GM23248 (cell line): ENCODE measurements around the gene GALNT13. TPM values are rescaled to one million over a fixed set of nuclear protein-coding genes. Genes with fewer than 3 reads are reported as not detected.

Experiments
- DNase-seq: peaks from one replicate; pipeline ENCODE4 v3.0.0-alpha.2; 2015
- H2AFZ ChIP-seq: fragments of 200-600 bp; sonication (generic); 2 replicates; pipeline ENCODE4 v1.6.1; 2016; ENCODE audit warnings: antibody characterized with exemption
- H3F3A ChIP-seq: fragments of 200-600 bp; sonication (generic); 2 replicates; pipeline ENCODE4 v1.6.1; 2016; ENCODE audit warnings: mild to moderate bottlenecking, antibody characterized with exemption, mixed run types; ENCODE audit not compliant: insufficient read depth
- H3K27ac ChIP-seq: fragments of 200-600 bp; sonication (generic); 2 replicates; pipeline ENCODE4 v1.5.1; 2016; ENCODE audit warnings: mild to moderate bottlenecking
- H3K27me3 ChIP-seq: fragments of 200-600 bp; sonication (generic); replicated peaks from 2 replicates; pipeline ENCODE4 v1.6.1; 2016; ENCODE audit warnings: mild to moderate bottlenecking; ENCODE audit not compliant: insufficient read depth
- H3K36me3 ChIP-seq: fragments of 200-600 bp; sonication (generic); 2 replicates; pipeline ENCODE4 v1.6.1; 2016; ENCODE audit warnings: low read depth, mild to moderate bottlenecking
- H3K4me1 ChIP-seq: fragments of 200-600 bp; sonication (generic); 2 replicates; pipeline ENCODE4 v1.6.1; 2016; ENCODE audit warnings: mild to moderate bottlenecking; ENCODE audit not compliant: insufficient read depth
- H3K4me2 ChIP-seq: fragments of 200-600 bp; sonication (generic); one replicate; pipeline ENCODE4 v1.6.1; 2016; ENCODE audit warnings: mild to moderate bottlenecking; ENCODE audit not compliant: unreplicated experiment
- H3K4me3 ChIP-seq: fragments of 200-600 bp; sonication (generic); 2 replicates; pipeline ENCODE4 v1.5.1; 2016; ENCODE audit warnings: mild to moderate bottlenecking
- H3K79me2 ChIP-seq: fragments of 200-600 bp; sonication (generic); 2 replicates; pipeline ENCODE4 v1.6.1; 2016; ENCODE audit warnings: mild to moderate bottlenecking; ENCODE audit not compliant: insufficient read depth
- H3K9ac ChIP-seq: fragments of 200-600 bp; sonication (generic); 2 replicates; pipeline ENCODE4 v1.6.1; 2016; ENCODE audit warnings: mild to moderate bottlenecking
- H3K9me2 ChIP-seq: fragments of 200-600 bp; sonication (generic); 2 replicates; pipeline ENCODE4 v1.6.1; 2016; ENCODE audit warnings: mixed run types, mild to moderate bottlenecking, moderate library complexity; ENCODE audit not compliant: insufficient read depth
- H3K9me3 ChIP-seq: fragments of 200-600 bp; sonication (generic); one replicate; pipeline ENCODE4 v1.6.1; 2017; ENCODE audit warnings: low read depth
- H4K20me1 ChIP-seq: fragments of 200-600 bp; sonication (generic); 2 replicates; pipeline ENCODE4 v1.6.0; 2016; ENCODE audit not compliant: insufficient read depth
- EZH2 ChIP-seq: fragments of 200-600 bp; sonication (generic); IDR thresholded peaks from 2 replicates; pipeline ENCODE4 v1.6.1; 2018; ENCODE audit warnings: antibody characterized with exemption, mild to moderate bottlenecking; ENCODE audit not compliant: insufficient read depth, poor library complexity, severe bottlenecking
- EZH2phosphoT487 ChIP-seq: fragments of 200-600 bp; sonication (generic); IDR thresholded peaks from 2 replicates; pipeline ENCODE4 v1.6.1; 2018; ENCODE audit warnings: antibody characterized with exemption, moderate library complexity, mild to moderate bottlenecking, low read depth; ENCODE audit not compliant: insufficient read depth
- WGBS, 2 experiments: methylation state at CpG; one replicate each; pipeline ENCODE4 v1.1.6; 2015 to 2017; ENCODE audit warnings: low lambda C conversion rate in 2 of 2, low coverage in 1 of 2; ENCODE audit errors: missing lambda C conversion rate in 2 of 2; 5-methylcytosine and 5-hydroxymethylcytosine counted together
- in situ Hi-C: fragments of 300-500 bp; cut with MboI; formaldehyde crosslinking; loops from 2 replicates; pipeline ENCODE4 v1.15.0; 2020
- polyA plus RNA-seq: library from polyadenylated mRNA; unstranded; fragments of >200 nt; fragmentation: Nextera tagmentation; extraction: Ambion mirVana; gene quantifications from 2 replicates; pipeline ENCODE4 v1.2.1, GENCODE V29; 2016
- total RNA-seq: library from RNA; depleted of rRNA; stranded (reverse); fragments of >200 nt; shearing (Covaris generic); gene quantifications from 2 replicates; pipeline ENCODE4 v1.2.3, GENCODE V29; 2014

Gene GALNT13
- total and polyA plus RNA-seq, 2 experiments from 2014 or later: 0.11 TPM; not detected in 1

DNA sequence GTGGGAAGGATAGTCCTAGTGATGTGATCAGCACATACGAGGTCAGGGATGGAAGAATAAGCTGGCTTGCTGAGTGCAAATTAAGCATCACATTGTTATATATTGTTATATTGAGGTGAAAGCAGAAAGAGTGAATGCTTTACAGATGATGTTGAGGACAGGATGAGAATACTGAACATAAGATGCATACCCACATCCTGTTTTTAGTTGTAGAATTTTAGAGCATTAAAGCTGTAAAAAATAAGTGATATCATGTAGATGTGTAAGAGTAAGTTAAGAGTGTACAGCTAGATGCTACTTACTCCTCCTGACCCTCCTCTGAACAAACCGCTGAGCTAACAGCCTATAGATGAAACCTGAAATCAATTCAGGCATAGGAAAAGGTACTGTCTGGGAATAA, 555.7 kb downstream of the GALNT13 start:
- Histone ChIP-seq H3K4me3 (no peak overlapping the region), H3K9ac (no peak overlapping the region), H3K9me3 (no peaks in the 10 kb centered on the region), H2AFZ (no peak overlapping the region), H3K27ac (no peak overlapping the region), H3K4me2 (no peak overlapping the region), H3K27me3 (no peaks in the 10 kb centered on the region), H3K79me2 (no peaks in the 10 kb centered on the region), H4K20me1 (no peaks in the 10 kb centered on the region), H3K9me2 (no peaks in the 10 kb centered on the region), H3K4me1 (no peaks in the 10 kb centered on the region), H3K36me3 (no peaks in the 10 kb centered on the region), H3F3A (no peaks in the 10 kb centered on the region)
- in situ Hi-C loops: no loop called here
- DNase-seq: no peak
- TF ChIP-seq EZH2: no peak
- no peak for TF ChIP-seq EZH2phosphoT487
- WGBS, 2 experiments: 28 to 42% methylated on average over 2 of the region's 2 CpGs

DNA sequence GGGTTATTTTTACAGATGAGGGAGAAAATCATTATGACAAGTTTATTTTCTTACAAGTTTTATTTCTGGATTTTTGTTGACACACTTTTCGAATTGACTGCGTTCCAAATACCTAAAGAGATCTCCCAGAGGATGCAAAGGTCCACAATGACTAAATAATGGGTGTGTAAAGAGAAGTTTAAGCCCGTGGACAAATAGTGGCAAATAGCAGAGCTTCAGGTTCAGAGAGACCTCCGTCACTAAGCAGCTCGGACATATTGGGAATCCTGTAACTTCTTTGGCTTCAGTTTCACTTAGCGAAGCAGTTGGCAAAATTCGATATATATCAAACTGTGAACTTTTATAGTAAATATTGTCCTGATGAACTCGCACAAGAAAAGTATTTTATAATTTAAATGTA, 556.3 kb downstream of the GALNT13 start:
- Histone ChIP-seq H3K9ac (no peak overlapping the region), H4K20me1 (no peaks in the 10 kb centered on the region), H3K4me2 (no peak overlapping the region), H3K27me3 (no peaks in the 10 kb centered on the region), H3K4me3 (no peak overlapping the region), H3K79me2 (no peaks in the 10 kb centered on the region), H3F3A (no peaks in the 10 kb centered on the region), H3K9me3 (no peaks in the 10 kb centered on the region), H3K27ac (no peak overlapping the region), H3K36me3 (no peaks in the 10 kb centered on the region), H2AFZ (no peak overlapping the region), H3K9me2 (no peaks in the 10 kb centered on the region), H3K4me1 (no peaks in the 10 kb centered on the region)
- TF ChIP-seq EZH2phosphoT487 (no peak), EZH2 (no peak)
- WGBS, 2 experiments: 59 to 64% methylated on average over 8 of the region's 8 CpGs
- no peak for DNase-seq
- in situ Hi-C loops: no loop called here

GRCh38 chr2:154433010-154433409, 561.3 kb downstream of the GALNT13 start:
- no peaks in the 10 kb centered on the region for H3K9me3 ChIP-seq
- no peak overlapping the region for H3K4me2 ChIP-seq
- in situ Hi-C loops: no loop called here

GRCh38 chr2:154437104-154437503, 565.4 kb downstream of the GALNT13 start:
- H2AFZ ChIP-seq: no peak overlapping the region
- WGBS, 2 experiments: 48 to 54% methylated on average over 8 of the region's 8 CpGs
- no peaks in the 10 kb centered on the region for H3K4me1 ChIP-seq
- no peaks in the 10 kb centered on the region for H3K9me3 ChIP-seq
- H3K4me2 ChIP-seq: no peak overlapping the region
- in situ Hi-C loops: no loop called here
- no peaks in the 10 kb centered on the region for H3K9me2 ChIP-seq
- H3K27me3 ChIP-seq: no peaks in the 10 kb centered on the region
- H3K79me2 ChIP-seq: no peaks in the 10 kb centered on the region
- DNase-seq: no peak
- TF ChIP-seq EZH2phosphoT487 (no peak), EZH2 (no peak)
- no peaks in the 10 kb centered on the region for H3F3A ChIP-seq
- no peaks in the 10 kb centered on the region for H4K20me1 ChIP-seq
- H3K27ac ChIP-seq: no peak overlapping the region
- no peak overlapping the region for H3K4me3 ChIP-seq
- no peaks in the 10 kb centered on the region for H3K36me3 ChIP-seq
- H3K9ac ChIP-seq: no peak overlapping the region

More at GRCh38 chr2:154433010-154433409, 561.3 kb downstream of the GALNT13 start:
- H3K79me2 ChIP-seq: no peaks in the 10 kb centered on the region
- no peak overlapping the region for H3K9ac ChIP-seq
- no peak overlapping the region for H3K4me3 ChIP-seq
- no peaks in the 10 kb centered on the region for H3K9me2 ChIP-seq
- no peaks in the 10 kb centered on the region for H4K20me1 ChIP-seq
- H3K27me3 ChIP-seq: no peaks in the 10 kb centered on the region
- H3K36me3 ChIP-seq: no peaks in the 10 kb centered on the region
- no peak for DNase-seq
- H3K27ac ChIP-seq: no peak overlapping the region
- H2AFZ ChIP-seq: no peak overlapping the region
- TF ChIP-seq EZH2phosphoT487 (no peak), EZH2 (no peak)
- no peaks in the 10 kb centered on the region for H3K4me1 ChIP-seq
- no peaks in the 10 kb centered on the region for H3F3A ChIP-seq

- Histone ChIP-seq H3K79me2 (no peaks in the 10 kb centered on the region), H3K4me2 (no peak overlapping the region), H3K27me3 (no peaks in the 10 kb centered on the region), H4K20me1 (no peaks in the 10 kb centered on the region), H3K36me3 (no peaks in the 10 kb centered on the region), H3K9ac (no peak overlapping the region), H3K4me3 (no peak overlapping the region), H3K27ac (no peak overlapping the region), H2AFZ (no peak overlapping the region), H3F3A (no peaks in the 10 kb centered on the region), H3K9me2 (no peaks in the 10 kb centered on the region), H3K4me1 (no peaks in the 10 kb centered on the region), H3K9me3 (no peaks in the 10 kb centered on the region)
- in situ Hi-C loops: no loop called here
- TF ChIP-seq EZH2phosphoT487: no peak
- DNase-seq: peak; percentile 24
- WGBS, 2 experiments: 5 to 8% methylated on average over 2 of the region's 2 CpGs
These were observed 567.4 kb downstream of the GALNT13 start for GRCh38 chr2:154439156-154439555.
